H1 (cell line): ENCODE data around the gene WDR1. TPM values are rescaled to one million over a fixed set of nuclear protein-coding genes. Genes with fewer than 3 reads are reported as not detected.

Experiments
- KDM1A ChIP-seq: fragments of 200-600, 300-600 bp; sonication (generic); IDR thresholded peaks from 2 replicates; pipeline ENCODE4 v1.7.1; 2016; ENCODE audit warnings: mild to moderate bottlenecking, low read length, borderline replicate concordance
- KDM4A ChIP-seq: IDR thresholded peaks from one replicate; pipeline ENCODE4 v1.7.1; 2012; ENCODE audit warnings: low read depth, mild to moderate bottlenecking, moderate library complexity, low read length, inconsistent platforms; ENCODE audit not compliant: severe bottlenecking
- RAD21 ChIP-seq, 2 experiments: IDR thresholded peaks in 1 of 2; conservative IDR thresholded peaks in 1 of 2; 2 replicates each; pipeline ENCODE4 v1.6.1; 2011; ENCODE audit warnings: low read depth in 2 of 2, low read length in 2 of 2, improper control_type of control experiment in 1 of 2, inconsistent platforms in 1 of 2, mild to moderate bottlenecking in 1 of 2, moderate library complexity in 1 of 2
- polyA plus RNA-seq, 7 experiments: library from polyadenylated mRNA; depleted of rRNA in 3 of 7; stranded (reverse) in 5 of 7; unstranded in 2 of 7; fragments of >200 nt in 5 of 7; fragments of 200-250 nt in 2 of 7; gene quantifications; 1 replicate in 5 of 7; 2 replicates in 1 of 7; 4 replicates in 1 of 7; pipeline versions ENCODE4 v1.2.1 to v1.2.3, GENCODE V29; 2011 to 2013; ENCODE audit warnings: missing spikeins in 2 of 7, mixed read lengths in 2 of 7
- total RNA-seq: library from RNA; stranded (reverse); fragmentation: NEBNext Ultra II Directional; extraction: Animal tissue kit (Norgen Biotek cat#: 25700); gene quantifications from 2 replicates; pipeline ENCODE4 v1.2.1, GENCODE V29; 2021
- TF ChIP-seq, protein P1 (sequence below): IDR thresholded peaks from 2 replicates; pipeline ENCODE4 v1.6.1; 2012; ENCODE audit warnings: low read length, inconsistent platforms

WDR1 gene
- total and polyA plus RNA-seq, 2 of the 8 experiments (the other 6 are each of a cell fraction or from before 2014, with no cell fraction given), result 315 to 377 TPM

GRCh38 chr4:10120943-10121567, 4.5 kb upstream of the WDR1 start (continued):
- no peak for TF ChIP-seq KDM4A
- no peak for TF ChIP-seq KDM1A
- no peak for TF ChIP-seq RAD21 (IDR thresholded peaks at IDR 0.05 in 1 of 2, conservative IDR thresholded peaks at IDR 0.05 in 1 of 2; ENCODE audit: low read depth in 2 of 2, low read length in 2 of 2)
- TF ChIP-seq, protein P1, sequence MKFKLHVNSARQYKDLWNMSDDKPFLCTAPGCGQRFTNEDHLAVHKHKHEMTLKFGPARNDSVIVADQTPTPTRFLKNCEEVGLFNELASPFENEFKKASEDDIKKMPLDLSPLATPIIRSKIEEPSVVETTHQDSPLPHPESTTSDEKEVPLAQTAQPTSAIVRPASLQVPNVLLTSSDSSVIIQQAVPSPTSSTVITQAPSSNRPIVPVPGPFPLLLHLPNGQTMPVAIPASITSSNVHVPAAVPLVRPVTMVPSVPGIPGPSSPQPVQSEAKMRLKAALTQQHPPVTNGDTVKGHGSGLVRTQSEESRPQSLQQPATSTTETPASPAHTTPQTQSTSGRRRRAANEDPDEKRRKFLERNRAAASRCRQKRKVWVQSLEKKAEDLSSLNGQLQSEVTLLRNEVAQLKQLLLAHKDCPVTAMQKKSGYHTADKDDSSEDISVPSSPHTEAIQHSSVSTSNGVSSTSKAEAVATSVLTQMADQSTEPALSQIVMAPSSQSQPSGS, result no peak
